Measurements from ENCODE around the gene ACVRL1. TPM values are rescaled to one million over a fixed set of nuclear protein-coding genes. Genes with fewer than 3 reads are reported as not detected.

The ACVRL1 gene
- total RNA-seq, 1 experiment from 2014 or later = not detected

- intact Hi-C loops (cut with micrococcal nuclease; ENCODE audit: unreplicated experiment) = no loop called here
- no peaks in the 10 kb centered on the region for H3K9me3 Mint-ChIP-seq (ENCODE audit: low read depth, unreplicated experiment)
- peaks cover 7% of the 10 kb centered on the region for H3K36me3 Mint-ChIP-seq (ENCODE audit: insufficient read depth, unreplicated experiment)
- DNase-seq = no peak
- no peak overlapping the region for H3K4me3 Mint-ChIP-seq (ENCODE audit: low read depth, unreplicated experiment)
- peaks cover 51% of the 10 kb centered on the region for H3K4me1 Mint-ChIP-seq (ENCODE audit: low read depth, unreplicated experiment)
- no TSS peak for BruUV-seq (replicated peaks)
- H3K27ac Mint-ChIP-seq (ENCODE audit: unreplicated experiment) = no peak overlapping the region
- no peak for TF ChIP-seq CTCF (IDR thresholded peaks at IDR 0.05; ENCODE audit: unreplicated experiment)
- H3K27me3 Mint-ChIP-seq (ENCODE audit: unreplicated experiment) = no peaks in the 10 kb centered on the region
- CTCF ChIA-PET = no interaction called here
Observed at GRCh38 chr12:51959211-51959610, 51.9 kb downstream of the ACVRL1 start.

GRCh38 chr12:51959921-51960320 lies 52.6 kb downstream of the ACVRL1 start:
- CTCF ChIA-PET = no interaction called here
- BruUV-seq (replicated peaks) = no TSS peak
- no peak for TF ChIP-seq CTCF (IDR thresholded peaks at IDR 0.05; ENCODE audit: unreplicated experiment)
- Mint-ChIP-seq H3K4me3 (ENCODE audit: low read depth, unreplicated experiment) (no peak overlapping the region), H3K36me3 (ENCODE audit: insufficient read depth, unreplicated experiment) (peaks cover 7% of the 10 kb centered on the region), H3K27ac (ENCODE audit: unreplicated experiment) (no peak overlapping the region), H3K4me1 (ENCODE audit: low read depth, unreplicated experiment) (peaks cover 45% of the 10 kb centered on the region), H3K9me3 (ENCODE audit: low read depth, unreplicated experiment) (no peaks in the 10 kb centered on the region), H3K27me3 (ENCODE audit: unreplicated experiment) (no peaks in the 10 kb centered on the region)
- DNase-seq = no peak
- intact Hi-C loops (cut with micrococcal nuclease; ENCODE audit: unreplicated experiment) = no loop called here

- H3K27ac Mint-ChIP-seq (ENCODE audit: unreplicated experiment) = no peak overlapping the region
- peaks cover 1% of the 10 kb centered on the region for H3K9me3 Mint-ChIP-seq (ENCODE audit: low read depth, unreplicated experiment)
- H3K4me1 Mint-ChIP-seq (ENCODE audit: low read depth, unreplicated experiment) = peaks cover 41% of the 10 kb centered on the region
- CTCF ChIA-PET = interaction anchor here (2.3 kb wide), 1 partner anchor 11 kb away, joined by 12 read pairs; no protein-coding TSS in a partner anchor
- no peak overlapping the region for H3K4me3 Mint-ChIP-seq (ENCODE audit: low read depth, unreplicated experiment)
- H3K27me3 Mint-ChIP-seq (ENCODE audit: unreplicated experiment) = no peaks in the 10 kb centered on the region
- peaks cover 9% of the 10 kb centered on the region for H3K36me3 Mint-ChIP-seq (ENCODE audit: insufficient read depth, unreplicated experiment)
- intact Hi-C loops (cut with micrococcal nuclease; ENCODE audit: unreplicated experiment) = no loop called here
- no peak for DNase-seq
- BruUV-seq (replicated peaks) = no TSS peak
- no peak for TF ChIP-seq CTCF (IDR thresholded peaks at IDR 0.05; ENCODE audit: unreplicated experiment)
Observed at GRCh38 chr12:51960488-51960887, 53.2 kb downstream of the ACVRL1 start.

GRCh38 chr12:51960890-51961289 lies 53.6 kb downstream of the ACVRL1 start:
- Mint-ChIP-seq H3K27me3 (ENCODE audit: unreplicated experiment) (no peaks in the 10 kb centered on the region), H3K36me3 (ENCODE audit: insufficient read depth, unreplicated experiment) (peaks cover 11% of the 10 kb centered on the region), H3K4me3 (ENCODE audit: low read depth, unreplicated experiment) (no peak overlapping the region), H3K9me3 (ENCODE audit: low read depth, unreplicated experiment) (peaks cover 5% of the 10 kb centered on the region), H3K4me1 (ENCODE audit: low read depth, unreplicated experiment) (peaks cover 41% of the 10 kb centered on the region), H3K27ac (ENCODE audit: unreplicated experiment) (no peak overlapping the region)
- BruUV-seq (replicated peaks) = no TSS peak
- CTCF ChIA-PET = interaction anchor here (2.3 kb wide), 1 partner anchor 11 kb away, joined by 12 read pairs; no protein-coding TSS in a partner anchor
- intact Hi-C loops (cut with micrococcal nuclease; ENCODE audit: unreplicated experiment) = no loop called here
- no peak for DNase-seq
- no peak for TF ChIP-seq CTCF (IDR thresholded peaks at IDR 0.05; ENCODE audit: unreplicated experiment)

All from Calu3 (cell line).